Ascending aorta (tissue), 2 donors: Measurements from ENCODE around the gene HS3ST4. TPM values are rescaled to one million over a fixed set of nuclear protein-coding genes. Genes with fewer than 3 reads are reported as not detected.

ENCODE experiments used
- DNase-seq, 2 donors: peaks; one replicate each; pipeline ENCODE4 v3.0.0-alpha.2; 2019; ENCODE audit warnings: low spot score in 2 of 2
- H3K27ac ChIP-seq, 2 donors: fragments of 200-600 bp; sonication (generic); one replicate each; pipeline ENCODE4 v1.5.1; 2016 to 2017; ENCODE audit warnings: mild to moderate bottlenecking in 1 of 2
- H3K27me3 ChIP-seq: fragments of 200-600 bp; sonication (generic); one replicate; pipeline ENCODE4 v1.5.1; 2017
- H3K36me3 ChIP-seq, 2 donors: fragments of 200-600 bp; sonication (generic); one replicate each; pipeline ENCODE4 v1.5.1; 2016
- H3K4me1 ChIP-seq, 2 donors: fragments of 200-600 bp; sonication (generic); one replicate each; pipeline ENCODE4 v1.5.1; 2016 to 2017; ENCODE audit warnings: mild to moderate bottlenecking in 1 of 2
- H3K4me3 ChIP-seq, 2 donors: fragments of 200-600 bp; sonication (generic); one replicate each; pipeline ENCODE4 v1.5.1; 2016 to 2017; ENCODE audit warnings: mild to moderate bottlenecking in 1 of 2
- H3K9me3 ChIP-seq, 2 donors: fragments of 200-600 bp; sonication (generic); one replicate each; pipeline ENCODE4 v1.5.1; 2016
- intact Hi-C: fragments of 100-400 bp; cut with DNase I; formaldehyde crosslinking; loops from one replicate; pipeline ENCODE4 v1.15.1; 2023
- total RNA-seq: library from RNA; depleted of rRNA; stranded (reverse); fragments of >200 nt; gene quantifications from one replicate; pipeline ENCODE4 v1.1.0, GENCODE V29; 2016
- TF ChIP-seq, protein P1 (sequence below), 3 experiments: fragments of 200-600 bp in 2 of 3; fragments of 450-650 bp in 1 of 3; sonication (generic) in 2 of 3; IDR thresholded peaks; one replicate each; pipeline ENCODE4 v1.5.1; 2016 to 2019; ENCODE audit warnings: antibody characterized with exemption in 3 of 3, mild to moderate bottlenecking in 1 of 3, moderate library complexity in 1 of 3

The HS3ST4 gene
- total RNA-seq, 1 donor from 2014 or later = not detected

DNA sequence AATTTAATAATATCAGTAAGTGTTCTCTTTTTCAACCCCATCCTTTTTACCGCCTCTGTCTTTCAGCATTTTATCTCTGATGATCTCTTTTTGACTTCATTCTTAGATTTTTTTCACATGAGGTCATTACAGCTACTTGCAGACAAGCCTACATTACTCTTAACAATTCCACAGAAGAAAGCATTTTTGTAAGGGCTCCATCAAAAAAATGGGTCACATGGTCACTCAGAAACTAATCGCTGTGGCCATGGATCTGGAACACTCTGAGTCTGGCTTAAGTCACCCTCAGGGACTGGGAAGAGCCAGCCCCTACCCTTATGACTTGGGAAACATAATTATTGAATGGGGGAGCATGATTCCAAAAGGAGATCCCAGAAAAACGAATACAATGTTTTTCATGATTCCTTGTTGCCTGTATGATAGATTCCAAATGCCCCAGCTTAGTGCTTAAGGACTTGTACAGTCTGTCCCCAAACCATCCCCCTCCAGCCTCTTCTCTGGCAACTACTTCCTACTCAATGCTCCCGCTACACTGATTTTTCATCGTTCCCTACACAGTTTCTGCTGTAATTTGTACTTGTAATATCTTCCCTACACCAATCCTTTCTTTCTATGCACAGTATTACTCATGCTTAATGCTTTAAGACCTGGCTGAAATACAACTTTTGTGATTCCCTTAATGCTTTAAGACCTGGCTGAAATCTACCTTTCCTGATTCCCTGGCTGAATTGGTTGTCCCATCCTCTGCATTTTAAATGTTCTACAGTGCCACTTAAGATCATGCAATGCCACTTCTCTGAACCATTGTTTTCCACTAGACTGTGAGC lies 457.8 kb downstream of the HS3ST4 start:
- Histone ChIP-seq H3K36me3 (no peaks in the 10 kb centered on the region), H3K27me3 (no peaks in the 10 kb centered on the region), H3K9me3 (no peaks in the 10 kb centered on the region), H3K27ac (no peak overlapping the region), H3K4me3 (no peak overlapping the region), H3K4me1 (no peaks in the 10 kb centered on the region)
- intact Hi-C loops = no loop called here
- DNase-seq = no peak
- TF ChIP-seq, protein P1, sequence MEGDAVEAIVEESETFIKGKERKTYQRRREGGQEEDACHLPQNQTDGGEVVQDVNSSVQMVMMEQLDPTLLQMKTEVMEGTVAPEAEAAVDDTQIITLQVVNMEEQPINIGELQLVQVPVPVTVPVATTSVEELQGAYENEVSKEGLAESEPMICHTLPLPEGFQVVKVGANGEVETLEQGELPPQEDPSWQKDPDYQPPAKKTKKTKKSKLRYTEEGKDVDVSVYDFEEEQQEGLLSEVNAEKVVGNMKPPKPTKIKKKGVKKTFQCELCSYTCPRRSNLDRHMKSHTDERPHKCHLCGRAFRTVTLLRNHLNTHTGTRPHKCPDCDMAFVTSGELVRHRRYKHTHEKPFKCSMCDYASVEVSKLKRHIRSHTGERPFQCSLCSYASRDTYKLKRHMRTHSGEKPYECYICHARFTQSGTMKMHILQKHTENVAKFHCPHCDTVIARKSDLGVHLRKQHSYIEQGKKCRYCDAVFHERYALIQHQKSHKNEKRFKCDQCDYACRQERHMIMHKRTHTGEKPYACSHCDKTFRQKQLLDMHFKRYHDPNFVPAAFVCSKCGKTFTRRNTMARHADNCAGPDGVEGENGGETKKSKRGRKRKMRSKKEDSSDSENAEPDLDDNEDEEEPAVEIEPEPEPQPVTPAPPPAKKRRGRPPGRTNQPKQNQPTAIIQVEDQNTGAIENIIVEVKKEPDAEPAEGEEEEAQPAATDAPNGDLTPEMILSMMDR (IDR thresholded peaks at IDR 0.05) = no peak

DNA sequence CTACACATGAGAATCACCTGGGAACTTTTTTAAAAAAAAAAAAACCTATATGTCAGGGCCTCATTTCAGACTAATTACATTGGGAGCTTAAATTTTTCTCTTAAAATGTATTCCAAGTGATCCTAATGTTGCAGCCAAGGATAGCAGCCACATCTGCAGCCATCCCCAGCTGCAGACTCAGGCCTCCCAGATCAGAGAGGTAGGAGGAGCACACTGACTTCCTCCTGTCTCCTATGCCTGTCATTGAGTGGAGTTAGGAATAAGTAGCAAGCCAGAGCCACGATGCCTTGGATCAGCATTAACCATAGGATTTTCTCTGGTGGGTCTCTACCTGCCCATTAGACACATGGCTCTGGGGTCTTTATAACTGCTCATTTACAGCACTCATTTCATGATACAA lies 463.5 kb downstream of the HS3ST4 start:
- no peak for DNase-seq
- Histone ChIP-seq H3K4me1 (no peaks in the 10 kb centered on the region), H3K9me3 (no peaks in the 10 kb centered on the region), H3K36me3 (no peaks in the 10 kb centered on the region), H3K27ac (no peak overlapping the region), H3K27me3 (no peaks in the 10 kb centered on the region), H3K4me3 (no peak overlapping the region)
- TF ChIP-seq, protein P1 (IDR thresholded peaks at IDR 0.05) = no peak
- intact Hi-C loops = no loop called here

DNA sequence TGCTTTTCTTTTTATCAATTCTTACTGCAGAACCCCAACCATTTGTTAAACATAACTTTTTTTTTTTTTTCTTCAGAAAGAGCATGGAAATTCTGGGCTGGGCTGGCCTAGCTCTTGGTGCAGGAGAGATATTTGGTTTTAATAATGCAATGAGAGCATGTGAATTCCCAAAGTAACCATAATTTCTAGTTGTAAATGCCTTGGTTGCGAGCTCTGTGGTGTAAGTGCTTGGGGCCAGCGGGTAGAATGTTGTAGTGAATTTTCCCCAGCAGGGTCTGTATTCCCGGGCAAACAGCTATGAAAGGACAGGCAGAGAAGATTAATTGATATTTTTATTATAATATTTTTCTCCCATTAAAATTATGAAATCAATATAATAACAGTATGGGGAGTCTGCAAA lies 465.6 kb downstream of the HS3ST4 start:
- Histone ChIP-seq H3K36me3 (no peaks in the 10 kb centered on the region), H3K4me1 (no peaks in the 10 kb centered on the region), H3K27ac (no peak overlapping the region), H3K27me3 (no peaks in the 10 kb centered on the region), H3K9me3 (no peaks in the 10 kb centered on the region), H3K4me3 (no peak overlapping the region)
- no peak for DNase-seq
- intact Hi-C loops = no loop called here
- TF ChIP-seq, protein P1 (IDR thresholded peaks at IDR 0.05) = no peak

DNA sequence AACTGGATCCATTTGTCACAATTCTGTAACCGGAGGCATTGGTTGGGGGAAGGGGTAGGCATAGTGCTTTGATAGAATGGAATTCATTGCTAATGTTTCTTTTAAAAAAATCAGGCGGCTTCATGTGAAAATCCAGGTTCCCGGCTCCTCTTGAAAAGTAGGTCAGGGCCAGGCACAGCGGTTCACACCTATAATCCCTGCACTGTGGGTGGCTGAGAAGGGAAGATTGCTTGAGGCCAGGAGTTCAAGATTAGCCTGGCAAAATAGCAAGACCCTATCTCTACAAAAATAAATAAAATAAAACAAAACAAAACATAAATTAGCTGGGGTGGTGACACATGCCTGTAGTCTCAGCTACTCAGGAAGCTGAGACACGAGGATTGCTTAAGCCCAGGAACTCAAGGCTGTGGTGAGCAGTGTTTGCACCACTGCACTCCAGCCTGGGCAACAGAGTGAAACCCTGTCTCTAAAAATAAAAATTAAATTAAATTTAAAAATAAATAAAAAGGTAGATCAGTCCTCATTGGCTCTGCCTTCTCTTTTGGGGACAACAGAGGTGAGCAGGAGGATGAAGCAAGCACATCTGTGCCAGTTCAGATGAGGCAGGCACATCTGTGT lies 466.5 kb downstream of the HS3ST4 start:
- H3K27me3 ChIP-seq = no peaks in the 10 kb centered on the region
- no peak overlapping the region for H3K27ac ChIP-seq
- no peaks in the 10 kb centered on the region for H3K36me3 ChIP-seq
- H3K9me3 ChIP-seq = no peaks in the 10 kb centered on the region
- no peak for DNase-seq
- intact Hi-C loops = no loop called here
- no peaks in the 10 kb centered on the region for H3K4me1 ChIP-seq
- H3K4me3 ChIP-seq = no peak overlapping the region
- TF ChIP-seq, protein P1 (IDR thresholded peaks at IDR 0.05) = no peak

DNA sequence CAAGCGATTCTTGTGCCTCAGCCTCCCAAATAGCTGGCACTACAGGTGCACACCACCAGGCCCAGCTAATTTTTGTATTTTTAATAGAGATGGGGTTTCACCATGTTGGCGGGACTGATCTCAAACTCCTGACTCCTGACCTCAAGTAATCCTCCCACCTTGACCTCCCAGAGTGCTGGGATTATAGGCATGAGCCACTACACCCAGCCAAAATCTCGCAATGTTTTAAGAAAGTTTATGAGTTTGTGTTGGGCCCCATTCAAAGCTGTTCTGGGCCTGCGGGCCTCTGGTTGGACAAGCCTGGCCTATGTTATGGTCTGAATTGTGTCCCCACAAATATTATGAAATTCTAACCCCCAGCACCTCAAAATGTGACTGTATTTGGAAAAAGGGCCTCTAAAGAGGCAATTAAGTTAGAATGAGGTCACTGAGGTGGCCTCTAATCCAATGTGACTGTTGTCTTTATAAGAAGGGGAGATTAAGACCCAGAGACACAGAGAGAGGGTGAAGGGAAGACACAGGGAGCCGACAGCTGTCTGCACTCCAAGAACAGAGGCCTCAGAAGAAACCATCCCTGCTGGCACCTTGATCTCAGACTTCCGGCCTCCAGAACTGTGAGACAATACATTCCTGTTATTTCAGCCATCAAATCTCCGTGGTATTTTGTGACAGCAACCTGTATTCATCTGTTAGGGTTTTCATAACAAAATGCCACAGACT lies 469.9 kb downstream of the HS3ST4 start:
- no peak for DNase-seq
- Histone ChIP-seq H3K27me3 (no peaks in the 10 kb centered on the region), H3K4me3 (no peak overlapping the region), H3K27ac (no peak overlapping the region), H3K36me3 (no peaks in the 10 kb centered on the region), H3K4me1 (no peaks in the 10 kb centered on the region), H3K9me3 (no peaks in the 10 kb centered on the region)
- TF ChIP-seq, protein P1 (IDR thresholded peaks at IDR 0.05) = no peak
- intact Hi-C loops = no loop called here
